Breast epithelium (tissue), 4 donors: ENCODE results near the gene ALPI. TPM values are rescaled to one million over a fixed set of nuclear protein-coding genes. Genes with fewer than 3 reads are reported as not detected.

Experiments used
- DNase-seq, 2 donors: peaks; one replicate each; pipeline ENCODE4 v3.0.0-alpha.2; 2019; ENCODE audit warnings: low spot score in 2 of 2
- H3K27ac ChIP-seq, 2 donors: fragments of 200-600 bp; sonication (generic) in 1 of 2; one replicate each; pipeline ENCODE4 v1.5.1; 2016 to 2019; ENCODE audit warnings: mild to moderate bottlenecking in 1 of 2
- H3K27me3 ChIP-seq, 2 donors: fragments of 200-600 bp; sonication (generic) in 1 of 2; one replicate each; pipeline versions ENCODE4 v1.5.1 to v1.6.0; 2017 to 2019; ENCODE audit warnings: control low read depth in 1 of 2, mild to moderate bottlenecking in 1 of 2
- H3K36me3 ChIP-seq: fragments of 200-600 bp; one replicate; pipeline ENCODE4 v1.5.1; 2019
- H3K4me1 ChIP-seq, 2 donors: fragments of 200-600 bp; sonication (generic); one replicate each; pipeline ENCODE4 v1.5.1; 2016 to 2019; ENCODE audit warnings: control low read depth in 1 of 2
- H3K4me3 ChIP-seq, 3 donors: fragments of 200-600 bp; sonication (generic); 1 replicate in 2 of 3; 2 replicates in 1 of 3; pipeline ENCODE4 v1.5.1; 2016 to 2019; ENCODE audit warnings: mild to moderate bottlenecking in 3 of 3, moderate library complexity in 2 of 3
- H3K9me3 ChIP-seq, 2 donors: fragments of 200-600 bp; sonication (generic) in 1 of 2; one replicate each; pipeline ENCODE4 v1.5.1; 2016 to 2019; ENCODE audit warnings: control low read depth in 1 of 2
- POLR2A ChIP-seq: fragments of 450-650 bp; IDR thresholded peaks from one replicate; pipeline ENCODE4 v1.6.1; 2016; ENCODE audit warnings: antibody characterized with exemption, mild to moderate bottlenecking, moderate library complexity
- POLR2AphosphoS5 ChIP-seq, 3 donors: sonication (generic); formaldehyde crosslinking; IDR thresholded peaks; one replicate each; pipeline ENCODE4 v1.6.1; 2017; ENCODE audit warnings: antibody characterized with exemption in 3 of 3
- intact Hi-C: fragments of 100-400 bp; cut with DNase I; formaldehyde crosslinking; loops from one replicate; pipeline ENCODE4 v1.15.1; 2023; ENCODE audit warnings: low total_unique reads
- total RNA-seq, 3 donors: library from RNA; depleted of rRNA; stranded (reverse); fragments of >200 nt; gene quantifications; one replicate each; pipeline ENCODE4 v1.1.0, GENCODE V29; 2016
- TF ChIP-seq, protein P1 (sequence below), 3 donors: fragments of 450-650 bp; IDR thresholded peaks; one replicate each; pipeline ENCODE4 v1.5.1; 2016 to 2017; ENCODE audit warnings: antibody characterized with exemption in 3 of 3, mild to moderate bottlenecking in 3 of 3, moderate library complexity in 3 of 3

ALPI gene
- total RNA-seq, 3 donors from 2014 or later = 0.33 TPM; not detected in 2

GRCh38 chr2:232485348-232485756, 29.4 kb downstream of the ALPI start:
- peaks cover 0 to 70% of the 10 kb centered on the region in 2 donors for H3K27me3 ChIP-seq
- TF ChIP-seq POLR2A = no peak
- TF ChIP-seq, protein P1, sequence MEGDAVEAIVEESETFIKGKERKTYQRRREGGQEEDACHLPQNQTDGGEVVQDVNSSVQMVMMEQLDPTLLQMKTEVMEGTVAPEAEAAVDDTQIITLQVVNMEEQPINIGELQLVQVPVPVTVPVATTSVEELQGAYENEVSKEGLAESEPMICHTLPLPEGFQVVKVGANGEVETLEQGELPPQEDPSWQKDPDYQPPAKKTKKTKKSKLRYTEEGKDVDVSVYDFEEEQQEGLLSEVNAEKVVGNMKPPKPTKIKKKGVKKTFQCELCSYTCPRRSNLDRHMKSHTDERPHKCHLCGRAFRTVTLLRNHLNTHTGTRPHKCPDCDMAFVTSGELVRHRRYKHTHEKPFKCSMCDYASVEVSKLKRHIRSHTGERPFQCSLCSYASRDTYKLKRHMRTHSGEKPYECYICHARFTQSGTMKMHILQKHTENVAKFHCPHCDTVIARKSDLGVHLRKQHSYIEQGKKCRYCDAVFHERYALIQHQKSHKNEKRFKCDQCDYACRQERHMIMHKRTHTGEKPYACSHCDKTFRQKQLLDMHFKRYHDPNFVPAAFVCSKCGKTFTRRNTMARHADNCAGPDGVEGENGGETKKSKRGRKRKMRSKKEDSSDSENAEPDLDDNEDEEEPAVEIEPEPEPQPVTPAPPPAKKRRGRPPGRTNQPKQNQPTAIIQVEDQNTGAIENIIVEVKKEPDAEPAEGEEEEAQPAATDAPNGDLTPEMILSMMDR (IDR thresholded peaks at IDR 0.05) = no peak
- no peak for TF ChIP-seq POLR2AphosphoS5 (IDR thresholded peaks at IDR 0.05)

DNA sequence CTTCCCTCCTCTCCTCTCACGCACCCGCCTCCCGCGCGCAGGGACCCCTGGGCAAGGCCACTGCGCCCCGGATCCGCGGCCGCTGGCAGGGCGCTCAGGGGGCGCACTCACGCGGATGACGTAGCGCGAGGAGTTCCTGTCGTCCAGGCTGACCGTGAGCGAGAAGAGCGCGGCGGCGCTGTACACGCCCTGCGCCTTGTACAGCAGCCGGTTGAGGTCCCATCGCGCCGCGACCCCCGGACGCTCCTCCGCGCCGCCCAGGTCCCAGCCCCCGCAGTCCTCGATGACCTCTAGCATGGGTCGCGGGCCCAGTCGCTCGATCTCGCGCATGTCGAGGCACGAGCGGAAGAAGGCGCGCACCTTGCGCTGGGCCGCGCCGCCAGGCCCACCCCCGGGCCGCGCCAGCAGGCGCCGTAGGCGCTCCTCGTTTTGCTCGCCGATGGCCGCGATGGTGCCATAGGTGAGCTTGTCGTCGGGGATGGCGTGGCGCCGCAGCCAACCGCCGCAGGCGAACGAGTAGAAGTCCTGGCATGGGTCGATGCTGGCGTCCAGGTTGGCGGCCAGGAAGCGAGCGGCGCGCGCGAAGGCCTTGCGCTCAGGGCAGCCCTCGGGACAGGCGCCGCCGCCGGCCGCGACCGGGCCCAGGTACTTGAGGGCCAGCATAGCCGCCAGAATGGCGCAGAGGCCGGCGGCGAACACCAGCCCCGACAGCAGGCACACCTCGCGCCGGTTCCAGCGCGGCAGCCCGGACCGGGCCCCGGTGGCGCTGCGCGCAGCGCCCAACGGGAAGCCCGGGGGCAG, 30.0 kb downstream of the ALPI start:
- Histone ChIP-seq H3K36me3 (no peaks in the 10 kb centered on the region), H3K27me3 (peaks cover 0 to 70% of the 10 kb centered on the region in 2 donors), H3K27ac (no peak overlapping the region), H3K4me1 (no peaks in the 10 kb centered on the region), H3K9me3 (no peaks in the 10 kb centered on the region), H3K4me3 (peak overlapping the region in 1 of 3 donors; percentile 55)
- intact Hi-C loops = no loop called here
- no peak for DNase-seq
- TF ChIP-seq POLR2AphosphoS5 (IDR thresholded peaks at IDR 0.05) = no peak
- TF ChIP-seq, protein P1 (IDR thresholded peaks at IDR 0.05) = no peak

More at GRCh38 chr2:232485348-232485756, 29.4 kb downstream of the ALPI start:
- intact Hi-C loops = no loop called here
- Histone ChIP-seq H3K4me3 (peak overlapping the region in 1 of 3 donors; percentile 55), H3K4me1 (no peaks in the 10 kb centered on the region), H3K36me3 (no peaks in the 10 kb centered on the region), H3K27ac (no peak overlapping the region), H3K9me3 (no peaks in the 10 kb centered on the region)
- DNase-seq = peak in 1 of 2 donors; percentile 31

- DNase-seq = no peak
- intact Hi-C loops = no loop called here
- no peaks in the 10 kb centered on the region for H3K9me3 ChIP-seq
- TF ChIP-seq, protein P1 (IDR thresholded peaks at IDR 0.05) = no peak
- TF ChIP-seq POLR2AphosphoS5 (IDR thresholded peaks at IDR 0.05) (no peak), POLR2A (no peak)
- no peaks in the 10 kb centered on the region for H3K36me3 ChIP-seq
- no peak overlapping the region for H3K27ac ChIP-seq
- no peaks in the 10 kb centered on the region for H3K4me1 ChIP-seq
- H3K27me3 ChIP-seq = peaks cover 0 to 62% of the 10 kb centered on the region in 2 donors
- peak overlapping the region in 2 of 3 donors; percentile 41 to 55 for H3K4me3 ChIP-seq
These were observed 30.8 kb downstream of the ALPI start for GRCh38 chr2:232486558-232487384.

GRCh38 chr2:232487385-232488096, 31.6 kb downstream of the ALPI start, which contains the start of gene ECEL1:
TSS of gene ECEL1 (minus strand) at chr2:232487834. CDS start at chr2:232486653, 1,181 bp downstream.
- intact Hi-C loops = no loop called here
- Histone ChIP-seq H3K4me3 (peak within 1 kb of the TSS in 2 of 3 donors; percentile 41 to 55), H3K27me3 (peaks cover 0 to 59% of the 10 kb centered on the region in 2 donors), H3K9me3 (no peaks in the 10 kb centered on the region), H3K4me1 (no peaks in the 10 kb centered on the region), H3K27ac (no peak within 1 kb of the TSS), H3K36me3 (no peaks in the 10 kb centered on the region)
- no peak for DNase-seq
- no peak for TF ChIP-seq POLR2A

- no peaks in the 10 kb centered on the region for H3K4me1 ChIP-seq
- intact Hi-C loops = no loop called here
- H3K36me3 ChIP-seq = no peaks in the 10 kb centered on the region
- peak overlapping the region in 2 of 3 donors; percentile 41 to 55 for H3K4me3 ChIP-seq
- peaks cover 0 to 52% of the 10 kb centered on the region in 2 donors for H3K27me3 ChIP-seq
- TF ChIP-seq POLR2A (no peak), POLR2AphosphoS5 (IDR thresholded peaks at IDR 0.05) (no peak)
- TF ChIP-seq, protein P1 (IDR thresholded peaks at IDR 0.05) = no peak
- DNase-seq = no peak
- no peak overlapping the region for H3K27ac ChIP-seq
- H3K9me3 ChIP-seq = no peaks in the 10 kb centered on the region
These were observed 32.3 kb downstream of the ALPI start for GRCh38 chr2:232488097-232488711.
